Panc1 (cell line): ENCODE data around the gene ADD2.

ENCODE experiments used
- CTCF ChIP-seq: fragments of 450-650 bp; IDR thresholded peaks from 2 replicates; pipeline ENCODE4 v1.5.1; 2017; ENCODE audit warnings: mild to moderate bottlenecking
- POLR2AphosphoS5 ChIP-seq: IDR thresholded peaks from 2 replicates; pipeline ENCODE4 v1.6.1; 2012; ENCODE audit warnings: mild to moderate bottlenecking, low read depth, low read length, moderate library complexity

GRCh38 chr2:70675862-70676261 lies 92.1 kb downstream of the ADD2 start:
- TF ChIP-seq CTCF (no peak), POLR2AphosphoS5 (no peak)
